ENCODE data around the gene XAGE3.
"Not testable (repeated sequence)": the region's sequence is repeated elsewhere in the genome, so short reads cannot be mapped to it uniquely, and the experiment has no call there.

XAGE3 gene, protein sequence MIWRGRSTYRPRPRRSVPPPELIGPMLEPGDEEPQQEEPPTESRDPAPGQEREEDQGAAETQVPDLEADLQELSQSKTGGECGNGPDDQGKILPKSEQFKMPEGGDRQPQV

DNA sequence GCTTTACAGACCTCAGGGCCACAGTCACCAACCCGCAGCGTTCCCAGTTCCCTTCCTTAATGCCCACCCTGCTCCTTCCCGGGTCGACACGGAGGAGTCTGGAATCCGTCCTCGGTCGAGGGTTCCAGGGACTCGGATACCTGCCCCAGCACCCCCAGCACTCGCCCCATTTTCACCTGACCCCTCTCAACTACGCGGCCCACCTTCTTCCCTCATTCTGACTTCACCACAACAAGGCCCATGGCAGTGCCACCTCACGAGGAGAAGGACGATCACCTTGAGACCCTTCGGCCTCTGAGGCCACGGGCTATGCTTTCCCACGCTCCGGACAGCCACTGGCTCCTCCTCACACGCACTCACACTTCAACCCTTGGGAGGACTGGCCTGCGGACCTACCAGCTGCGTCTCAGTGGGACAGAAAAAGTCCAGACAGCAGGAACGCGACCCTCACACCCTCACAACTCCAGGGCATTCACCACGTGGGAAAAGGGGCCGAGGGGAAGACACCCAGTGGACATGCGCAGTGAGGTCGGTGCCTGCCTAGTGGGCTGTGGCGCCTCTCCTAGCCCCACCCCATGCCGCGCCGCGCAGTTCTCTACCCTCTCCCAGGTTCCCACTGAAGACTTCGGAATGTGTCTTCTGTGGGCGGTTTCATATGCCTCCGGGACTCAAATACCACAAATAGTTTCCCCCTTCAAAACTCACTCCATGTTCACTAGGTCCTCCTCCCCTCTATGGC is at the start of gene XAGE3:
Gene XAGE3 (minus strand): TSS at position 474 of the 739 bp plus-strand sequence. CDS start 950 bp downstream, outside the sequence.
- DNase-seq = no peak

DNA sequence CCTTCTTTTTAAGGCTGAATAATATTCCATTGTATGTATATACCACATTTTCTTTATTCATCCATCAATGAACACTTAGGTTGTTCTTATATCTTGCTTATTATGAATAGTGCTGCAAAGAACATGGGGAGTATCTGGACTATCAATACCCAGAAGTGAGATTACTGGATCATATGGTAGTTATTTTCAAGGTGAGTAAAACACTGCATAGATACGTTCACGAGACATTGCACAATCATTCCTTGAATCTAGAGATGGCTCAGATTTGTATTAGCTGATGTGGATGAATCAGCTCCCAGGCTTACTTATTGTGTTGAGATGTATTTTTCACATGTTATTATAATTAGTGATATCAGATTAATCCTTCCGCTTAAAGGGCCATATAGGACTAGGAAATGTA is 46.8 kb upstream of the XAGE3 start:
- DNase-seq = not testable (repeated sequence)

DNA sequence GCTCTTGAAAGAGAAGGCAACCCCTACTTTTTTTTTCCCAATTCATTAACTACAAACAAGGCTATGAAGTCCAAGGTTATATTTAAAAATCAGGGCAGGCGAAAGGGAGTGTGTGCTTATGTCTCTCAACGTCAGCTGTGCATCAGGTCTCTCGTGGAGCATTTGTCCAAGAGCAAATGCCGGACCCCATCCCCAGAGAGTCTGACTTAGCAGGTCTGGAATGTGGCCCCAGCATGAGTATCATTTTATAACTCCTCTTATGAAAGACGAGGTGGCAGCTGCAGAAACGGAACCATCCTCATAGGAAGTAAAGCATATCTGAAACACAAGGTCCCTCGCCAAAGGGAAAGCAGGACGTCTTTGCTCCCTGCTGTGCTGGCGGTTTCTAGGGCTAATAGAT is 45.8 kb upstream of the XAGE3 start:
- not testable (repeated sequence) for DNase-seq

DNA sequence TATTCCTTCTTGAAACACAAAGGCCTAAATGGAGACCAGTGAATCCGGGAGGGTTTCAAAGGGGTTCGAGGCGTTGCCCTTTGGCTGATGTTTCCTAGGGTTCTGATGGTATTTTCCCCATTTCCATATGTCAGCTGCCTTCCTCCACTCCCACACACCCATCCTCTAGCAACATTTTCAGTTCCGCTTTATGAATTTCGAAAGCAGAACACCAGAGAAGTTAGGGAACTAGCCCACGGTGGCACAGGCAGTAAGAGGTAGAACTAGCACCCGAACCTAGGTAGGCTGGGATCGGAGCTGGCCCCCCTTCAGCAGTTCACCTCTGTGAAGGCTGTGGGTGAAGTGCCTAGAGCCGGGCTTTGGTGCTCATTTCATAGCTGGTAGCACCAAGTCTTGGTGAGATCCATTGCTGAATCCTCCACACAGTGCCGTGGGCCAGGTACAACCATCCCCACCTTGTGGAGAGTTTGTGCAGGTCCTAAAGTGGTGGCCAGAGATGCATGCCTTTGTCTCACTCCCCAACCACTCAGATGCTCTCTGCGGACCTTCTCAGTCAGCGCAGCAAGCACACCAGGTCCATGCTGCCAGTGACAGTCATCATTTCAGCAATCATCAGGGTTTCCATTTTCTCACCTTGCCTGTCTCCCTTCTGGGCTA is 41.6 kb upstream of the XAGE3 start:
- not testable (repeated sequence) for DNase-seq

DNA sequence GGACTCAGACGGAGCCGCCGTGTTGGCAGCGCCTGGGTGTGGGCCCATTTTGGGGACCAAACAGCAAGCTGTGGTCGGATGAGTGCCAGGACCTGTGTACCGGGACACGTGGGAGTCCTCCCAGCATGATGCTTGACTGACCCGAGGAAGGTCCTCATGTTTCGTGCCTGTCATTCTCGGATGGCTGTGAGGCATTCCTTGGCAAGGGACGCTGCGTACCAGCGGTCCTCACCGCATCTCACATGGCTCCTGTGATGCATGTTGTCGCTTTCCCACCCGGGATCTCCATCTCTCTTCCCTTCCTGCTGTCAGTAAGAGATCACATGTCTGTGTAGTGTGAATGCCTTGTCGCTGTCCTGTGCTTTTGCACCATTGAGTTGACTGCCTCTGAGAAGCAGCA is 40.0 kb upstream of the XAGE3 start:
- DNase-seq = not testable (repeated sequence)

DNA sequence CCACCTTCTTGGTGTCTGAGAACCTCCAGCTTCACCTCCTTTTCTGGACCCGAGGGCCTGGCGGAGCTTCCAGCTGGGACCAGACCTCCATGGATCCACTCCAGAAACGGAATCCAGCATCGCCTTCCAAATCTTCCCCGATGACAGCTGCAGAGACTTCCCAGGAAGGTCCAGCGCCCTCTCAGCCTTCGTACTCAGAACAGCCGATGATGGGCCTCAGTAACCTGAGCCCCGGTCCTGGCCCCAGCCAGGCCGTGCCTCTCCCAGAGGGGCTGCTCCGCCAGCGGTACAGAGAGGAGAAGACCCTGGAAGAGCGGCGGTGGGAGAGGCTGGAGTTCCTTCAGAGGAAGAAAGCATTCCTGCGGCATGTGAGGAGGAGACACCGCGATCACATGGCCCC is 39.3 kb upstream of the XAGE3 start:
- not testable (repeated sequence) for DNase-seq

DNA sequence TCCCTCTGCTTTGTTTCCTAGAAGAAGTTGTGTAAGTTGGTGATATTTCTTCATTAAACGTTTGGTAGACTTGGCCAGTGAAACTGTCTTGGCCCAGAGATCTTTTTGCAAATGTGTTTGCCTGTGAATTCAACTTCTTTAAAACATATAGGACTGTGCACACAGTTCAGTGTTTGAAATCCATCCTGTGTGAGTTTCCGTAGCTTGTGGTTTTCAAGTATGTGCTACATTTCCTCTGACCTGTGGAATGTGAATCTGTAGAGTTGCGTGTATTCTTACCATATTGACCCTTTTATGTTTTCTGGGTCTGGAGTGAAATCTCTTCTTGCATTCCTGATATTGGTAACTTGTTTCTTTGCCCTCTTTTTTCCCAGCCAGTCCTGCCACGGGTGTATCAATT is 38.2 kb upstream of the XAGE3 start:
- DNase-seq = not testable (repeated sequence)

DNA sequence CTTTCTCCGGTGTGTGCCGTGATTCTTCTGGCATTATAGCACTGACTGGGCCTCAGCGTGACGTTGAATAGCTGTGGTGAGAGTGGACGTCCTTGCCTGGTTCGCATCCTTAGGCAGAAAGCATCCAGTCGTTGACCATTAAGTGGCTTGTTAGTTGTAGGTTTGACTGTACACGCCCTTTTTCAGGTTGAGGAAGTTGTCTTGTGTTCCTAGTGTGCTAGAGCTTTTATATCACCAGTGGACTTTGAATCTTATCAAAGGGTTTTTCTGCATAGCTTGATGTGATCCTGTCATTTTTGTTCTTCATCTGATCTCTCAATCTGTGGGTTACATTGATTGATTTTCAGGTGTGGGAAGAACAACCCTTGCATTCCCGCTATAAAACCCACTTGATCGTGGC is 37.6 kb upstream of the XAGE3 start:
- not testable (repeated sequence) for DNase-seq

DNA sequence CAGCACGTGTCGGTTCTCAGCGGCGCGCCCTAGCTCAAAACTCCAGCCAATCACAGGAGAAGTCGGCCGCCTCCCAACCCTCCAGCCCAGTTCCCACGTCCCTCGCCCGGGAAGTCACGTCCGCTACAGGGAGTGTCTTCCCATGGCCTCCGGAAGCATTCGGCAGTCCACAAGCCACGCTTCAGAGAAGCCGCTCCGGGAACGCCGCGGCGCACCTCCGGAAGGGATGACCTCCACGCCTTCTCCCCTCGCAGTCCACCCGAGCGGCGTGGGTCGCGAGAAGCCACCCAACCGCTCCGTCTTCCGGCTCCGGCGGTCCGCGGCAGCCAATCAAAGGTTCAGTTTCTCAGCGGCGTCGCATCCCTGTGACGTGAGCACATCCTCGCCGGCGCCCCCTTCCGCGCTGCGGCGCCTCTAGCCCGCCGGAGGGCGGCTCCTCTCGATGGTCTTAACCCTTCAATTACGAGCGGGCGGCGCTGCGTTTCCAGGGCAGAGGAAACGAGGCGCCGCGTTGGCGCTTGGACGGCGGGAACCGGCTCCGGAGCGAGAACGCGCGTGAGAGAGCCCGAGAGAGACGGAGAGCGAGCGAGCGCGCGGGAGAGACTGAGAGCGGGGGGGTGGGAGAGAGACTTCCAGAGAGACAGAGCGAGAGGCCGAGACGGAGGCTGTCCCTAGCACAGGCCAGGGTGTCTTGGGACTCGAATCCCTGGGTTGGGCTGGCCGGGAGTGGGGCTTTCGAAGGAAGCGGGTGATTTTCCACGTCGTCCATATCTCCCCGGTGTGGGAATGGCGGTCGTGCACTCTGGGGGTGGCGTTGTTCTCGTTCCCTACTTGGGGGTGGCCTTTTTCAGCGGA is 29.2 kb upstream of the XAGE3 start, which contains the start of gene FAM156B:
Gene FAM156B (plus strand): TSS at position 476 of the 855 bp plus-strand sequence. CDS start 9,896 bp downstream, outside the sequence.
- not testable (repeated sequence) for DNase-seq

DNA sequence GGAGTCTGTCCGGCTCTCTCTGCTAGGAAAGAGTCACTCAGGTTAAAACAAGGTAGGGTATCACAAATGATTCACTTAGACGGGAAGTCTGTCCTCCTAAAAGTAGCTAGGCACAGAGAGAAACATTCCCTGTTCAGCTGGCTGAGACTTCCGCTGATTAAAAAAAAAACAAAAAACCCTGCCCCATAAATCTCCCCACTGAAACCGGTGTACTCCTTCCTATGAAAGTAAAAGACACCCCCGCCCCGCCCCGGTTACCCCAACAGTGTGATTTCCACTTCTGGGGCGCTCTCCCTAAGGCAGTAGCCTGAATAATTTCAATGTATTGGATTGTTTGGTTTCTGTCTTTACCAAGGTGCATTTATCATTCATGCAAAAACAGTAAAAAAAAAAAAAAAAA is 28.6 kb upstream of the XAGE3 start:
- not testable (repeated sequence) for DNase-seq

DNA sequence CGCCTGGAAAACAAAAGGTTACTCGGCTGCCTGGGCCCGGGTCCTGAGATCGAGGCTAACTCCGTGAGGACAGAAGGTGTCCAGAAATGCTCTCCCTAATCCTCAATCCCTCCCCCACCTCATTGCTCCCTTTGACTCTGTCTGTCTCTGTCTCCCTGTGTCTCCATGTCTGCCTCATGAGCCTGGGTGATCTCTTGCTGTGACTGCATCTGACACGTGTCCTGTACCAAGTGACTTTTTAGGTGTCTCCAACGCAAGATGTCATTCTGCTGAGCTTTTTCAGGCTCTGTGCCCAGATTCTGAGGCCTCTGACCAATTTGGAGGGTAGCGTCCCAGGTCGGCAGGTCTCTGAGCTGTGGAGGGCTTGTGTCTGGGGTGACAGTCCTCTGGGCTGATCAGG is 20.2 kb upstream of the XAGE3 start:
- not testable (repeated sequence) for DNase-seq

DNA sequence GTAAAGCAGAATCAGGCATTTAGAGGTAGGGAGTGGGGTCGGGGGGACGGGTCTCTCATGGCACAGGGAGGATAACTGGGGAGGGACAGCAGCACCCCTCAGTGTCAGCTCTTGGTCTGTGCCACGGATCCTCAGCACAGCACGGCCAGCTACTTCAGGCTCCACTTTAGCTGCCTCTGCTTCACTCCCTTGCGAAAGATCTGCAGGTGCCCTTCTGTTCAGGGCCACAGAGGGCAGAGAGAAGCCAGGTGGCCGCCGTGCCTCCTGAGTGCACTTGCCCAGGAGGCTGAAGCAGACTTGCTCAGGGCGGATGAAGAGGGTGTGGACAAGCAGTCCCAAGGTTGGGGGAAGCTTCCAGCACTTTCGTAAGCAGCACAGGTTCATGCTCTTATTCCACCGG is 19.6 kb upstream of the XAGE3 start:
- DNase-seq = not testable (repeated sequence)

DNA sequence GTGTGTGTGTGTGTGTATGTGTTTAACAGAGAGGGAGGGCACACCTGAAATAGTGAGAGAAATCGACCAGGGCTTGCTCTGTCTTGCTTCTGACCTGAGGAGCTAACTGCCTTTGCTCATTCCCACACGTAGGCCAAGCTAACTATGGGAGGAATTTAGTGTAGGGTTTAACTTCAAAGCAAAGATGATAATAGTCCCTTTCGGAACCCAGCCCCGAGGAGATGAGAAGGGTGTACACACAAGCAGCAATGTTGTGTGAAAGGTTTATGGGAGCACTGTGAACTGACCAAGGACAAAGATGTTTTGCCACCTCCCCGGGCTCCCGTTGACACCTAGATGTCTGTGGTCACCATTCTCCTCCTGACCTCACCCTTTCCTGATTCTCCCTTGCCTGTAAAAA is 8.5 kb upstream of the XAGE3 start:
- DNase-seq = not testable (repeated sequence)

DNA sequence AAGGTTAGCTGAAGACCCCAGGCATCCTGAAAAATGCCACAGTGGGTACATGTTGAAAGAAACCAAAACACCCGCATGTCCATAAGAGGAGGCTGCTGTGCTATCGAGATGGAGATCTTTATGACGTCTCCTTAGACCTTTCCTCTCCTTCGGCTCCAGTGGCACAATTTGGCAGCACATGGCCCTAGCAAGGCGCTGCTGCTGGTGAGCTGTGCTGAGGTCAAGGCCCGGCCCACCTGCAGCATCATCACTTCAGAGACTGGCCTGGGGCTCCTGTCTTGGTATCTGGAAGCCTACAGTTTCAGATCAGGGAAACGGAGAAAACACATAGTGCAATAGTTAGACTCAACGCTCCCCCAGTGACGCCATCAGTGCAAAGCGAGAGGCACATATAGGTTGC is 7.6 kb upstream of the XAGE3 start:
- not testable (repeated sequence) for DNase-seq

DNA sequence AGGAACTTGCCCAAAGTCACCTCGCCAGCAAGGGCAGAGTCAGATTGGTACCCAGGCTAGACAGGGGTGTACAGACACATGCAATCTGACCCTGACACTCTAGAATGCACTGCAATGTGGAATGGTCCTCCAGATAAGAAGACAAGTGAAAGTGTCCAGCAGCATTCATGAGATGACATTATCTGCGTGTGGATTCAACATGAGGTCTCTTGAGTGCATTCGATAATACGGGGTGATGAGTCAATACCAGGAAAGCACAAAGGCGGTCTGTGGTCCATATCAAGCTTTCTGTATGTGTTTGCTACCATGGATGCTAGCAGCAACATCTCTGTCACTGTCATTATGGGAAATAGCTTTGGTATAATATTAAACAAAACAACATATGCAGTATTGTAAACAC is 6.8 kb upstream of the XAGE3 start:
- no peak for DNase-seq

DNA sequence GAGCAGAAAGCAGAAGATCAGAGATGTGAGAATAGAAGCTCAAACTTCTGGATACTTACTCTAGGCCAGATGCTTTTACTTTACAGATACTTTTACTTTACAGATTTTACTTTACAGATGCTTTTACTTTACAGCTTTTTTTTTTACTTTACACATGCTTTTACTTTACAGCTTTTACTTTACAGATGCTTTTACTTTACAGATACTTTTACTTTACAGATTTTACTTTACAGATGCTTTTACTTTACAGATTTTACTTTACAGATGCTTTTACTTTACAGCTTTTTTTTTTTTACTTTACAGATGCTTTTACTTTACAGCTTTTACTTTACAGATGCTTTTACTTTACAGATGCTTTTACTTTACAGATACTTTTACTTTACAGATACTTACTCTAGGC is 5.9 kb upstream of the XAGE3 start:
- not testable (repeated sequence) for DNase-seq

DNA sequence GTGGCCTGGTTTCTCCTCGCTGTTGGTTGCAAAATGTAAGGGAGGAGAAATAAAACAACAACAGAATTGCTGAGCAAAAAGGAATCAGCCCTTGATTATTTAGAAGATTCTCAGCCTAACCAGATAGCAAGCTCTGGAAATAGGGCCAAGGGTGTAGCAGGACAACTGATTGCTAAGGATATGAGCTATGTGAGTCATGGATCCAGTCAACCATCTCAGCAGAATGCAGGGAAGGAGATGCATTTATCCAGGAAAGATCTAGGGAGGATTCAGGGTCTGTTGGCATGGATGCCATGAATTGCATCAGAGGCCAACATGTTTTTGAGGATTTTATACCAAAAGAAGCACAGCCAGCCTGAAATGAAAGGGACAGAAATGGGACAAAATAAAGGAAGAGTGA is 2.2 kb upstream of the XAGE3 start:
- no peak for DNase-seq

DNA sequence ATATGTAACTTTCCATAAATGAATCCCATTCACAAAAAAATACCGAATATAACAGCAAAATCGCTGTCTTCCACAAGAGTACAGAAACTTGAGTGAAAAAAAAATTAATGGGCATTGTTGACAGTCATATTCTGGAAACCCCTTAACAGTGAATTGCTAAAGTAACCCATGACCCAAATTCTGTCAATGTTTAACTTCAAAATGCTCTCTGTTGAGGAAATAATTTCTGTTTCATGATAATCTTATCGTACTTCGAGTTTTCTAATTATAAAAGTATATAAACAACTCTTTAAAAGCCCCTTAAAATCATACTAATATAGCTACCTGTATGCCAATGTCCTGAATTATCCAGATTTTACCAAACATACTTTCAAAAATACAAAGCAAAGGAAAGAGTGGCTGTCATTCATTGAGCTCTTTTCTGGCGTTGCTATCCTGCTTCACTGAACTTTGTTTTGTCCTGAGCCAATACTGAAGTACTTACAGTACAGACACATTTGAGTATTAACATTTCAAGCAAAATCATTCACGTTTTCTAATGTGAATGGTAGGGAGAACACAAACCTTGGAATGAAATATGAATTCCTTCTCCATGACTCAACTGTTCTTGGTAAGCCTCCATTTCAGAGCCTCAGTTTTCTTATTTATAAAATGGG is 2.4 kb downstream of the XAGE3 start:
- DNase-seq = no peak

DNA sequence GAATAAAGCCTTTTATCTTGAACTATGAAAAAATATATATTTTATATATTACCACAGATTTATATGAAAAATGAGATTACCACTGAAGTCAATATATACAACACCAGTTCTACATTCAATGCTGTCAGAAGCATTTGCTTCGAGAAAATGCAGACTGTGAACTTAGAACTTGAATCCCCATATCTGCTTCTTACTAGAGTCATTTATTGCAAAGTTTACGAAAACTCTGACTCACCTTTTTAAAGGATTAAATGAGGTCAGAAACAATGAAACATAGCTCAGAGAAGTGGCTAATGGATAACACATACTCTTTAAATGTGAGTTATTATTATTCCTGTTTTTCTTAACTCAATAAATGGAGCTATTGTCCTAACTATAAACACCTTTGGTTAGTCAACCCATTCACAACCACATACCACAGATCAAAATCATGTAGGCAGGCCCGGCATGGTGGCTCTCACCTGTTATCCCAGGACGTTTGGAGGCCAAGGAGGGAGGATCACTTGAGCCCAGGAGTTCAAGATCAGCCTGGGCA is 10.8 kb downstream of the XAGE3 start:
- DNase-seq = not testable (repeated sequence)

DNA sequence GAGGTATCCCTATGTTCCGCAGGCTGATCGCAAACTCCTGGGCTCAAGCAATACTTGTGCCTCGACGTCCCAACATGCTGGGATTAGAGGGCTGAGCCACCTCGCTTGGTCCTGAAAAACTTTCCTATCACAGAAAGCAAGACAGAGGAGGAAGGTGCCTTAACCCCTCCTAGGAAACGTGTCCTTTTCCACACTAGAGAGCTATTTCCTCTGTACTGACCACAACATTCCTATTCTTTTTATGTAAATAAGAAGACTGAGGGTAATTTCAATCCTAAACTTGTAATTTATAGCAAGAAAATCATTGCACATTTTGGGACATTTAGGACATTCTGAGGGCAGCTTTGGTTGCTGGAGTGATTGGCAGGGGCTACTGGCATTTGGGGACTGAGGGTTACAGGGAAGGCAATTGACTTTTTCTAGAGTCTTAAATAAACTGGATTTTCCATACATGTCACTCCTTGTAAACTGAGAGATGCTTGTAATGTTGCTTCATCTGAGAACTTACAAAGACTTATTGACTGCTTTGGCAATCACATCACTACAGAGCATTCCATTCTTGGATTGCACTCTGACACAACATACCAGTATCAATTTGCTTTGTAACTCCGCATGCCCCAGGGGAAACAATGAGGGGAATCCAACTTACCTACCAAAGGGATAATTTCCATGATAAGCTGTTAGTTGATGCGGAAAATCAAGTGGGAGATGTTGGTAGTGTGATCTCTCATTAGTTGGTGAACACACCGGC is 15.6 kb downstream of the XAGE3 start:
- no peak for DNase-seq

DNA sequence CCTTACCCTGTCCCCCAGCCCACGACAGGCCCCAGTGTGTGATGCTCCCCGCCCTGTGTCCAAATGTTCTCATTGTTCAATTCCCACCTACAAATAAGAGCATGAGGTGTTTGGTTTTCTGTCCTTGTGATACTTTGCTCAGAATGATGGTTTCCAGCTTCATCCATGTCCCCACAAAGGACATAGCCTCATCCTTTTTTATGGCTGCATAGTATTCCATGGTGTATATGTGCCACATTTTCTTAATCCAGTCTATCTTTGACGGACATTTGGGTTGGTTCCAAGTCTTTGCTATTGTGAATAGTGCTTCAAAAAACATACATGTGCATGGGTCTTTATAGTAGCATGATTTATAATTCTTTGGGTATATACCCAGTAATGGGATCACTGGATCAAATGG is 24.3 kb downstream of the XAGE3 start:
- not testable (repeated sequence) for DNase-seq

All from CD4-positive, alpha-beta T cell treated with Interleukin-1 beta for 1 hour (primary cell).